PC-3 (cell line): ENCODE data around the gene C1QTNF6.

Experiments
- CTCF ChIP-seq: fragments of 300-600 bp; sonication (generic); conservative IDR thresholded peaks from 2 replicates; pipeline ENCODE4 v1.5.1; 2017; ENCODE audit warnings: antibody characterized with exemption, low read depth, mild to moderate bottlenecking, low read length
- EZH2 ChIP-seq: fragments of 300-600 bp; sonication (generic); IDR thresholded peaks from one replicate; pipeline ENCODE4 v1.6.1; 2017; ENCODE audit warnings: antibody characterized with exemption, mild to moderate bottlenecking, low read length; ENCODE audit not compliant: unreplicated experiment

DNA sequence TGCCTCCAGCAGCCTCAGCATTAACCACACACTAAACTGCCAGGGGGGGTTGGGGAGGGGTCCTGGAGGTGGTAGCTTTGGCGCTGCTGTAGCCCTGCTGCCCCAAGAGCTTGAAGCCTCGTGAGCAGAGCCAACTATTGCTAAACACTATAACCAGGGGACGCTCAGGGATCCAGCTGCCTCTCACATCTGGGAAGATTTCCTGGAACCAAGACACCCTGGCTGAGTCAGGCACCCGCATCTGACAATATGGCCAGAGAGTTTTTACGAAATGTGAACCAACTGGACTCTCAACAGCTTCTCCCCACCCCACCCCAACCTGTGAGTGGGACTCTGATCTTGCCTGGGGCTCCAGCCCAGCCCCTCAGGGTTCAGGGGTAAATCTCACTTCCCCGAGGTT lies 14.3 kb downstream of the C1QTNF6 start:
- TF ChIP-seq CTCF: no peak
- TF ChIP-seq EZH2: no peak
